Neuron (in vitro differentiated cells): ENCODE results near the gene MAML3.
A peak's percentile ranks its signal among the peaks of the same experiment; 100 is the strongest.

Experiments
- H2AFZ ChIP-seq: one replicate; pipeline ENCODE4 v1.6.1; 2013; ENCODE audit warnings: low read depth, mild to moderate bottlenecking, inconsistent platforms, low read length, moderate library complexity
- H3K27me3 ChIP-seq: one replicate; pipeline ENCODE4 v1.6.1; 2013; ENCODE audit warnings: low read length; ENCODE audit not compliant: insufficient read depth
- H3K36me3 ChIP-seq: one replicate; pipeline ENCODE4 v1.6.1; 2013; ENCODE audit warnings: low read length; ENCODE audit not compliant: insufficient read depth
- H3K4me1 ChIP-seq: one replicate; pipeline ENCODE4 v1.6.1; 2013; ENCODE audit warnings: low read length; ENCODE audit not compliant: insufficient read depth
- H3K4me3 ChIP-seq: 2 replicates; pipeline ENCODE4 v1.5.1; 2013; ENCODE audit warnings: mild to moderate bottlenecking, low read length, moderate library complexity
- H3K9me3 ChIP-seq: one replicate; pipeline ENCODE4 v1.6.1; 2013; ENCODE audit warnings: low read length

Gene MAML3

DNA sequence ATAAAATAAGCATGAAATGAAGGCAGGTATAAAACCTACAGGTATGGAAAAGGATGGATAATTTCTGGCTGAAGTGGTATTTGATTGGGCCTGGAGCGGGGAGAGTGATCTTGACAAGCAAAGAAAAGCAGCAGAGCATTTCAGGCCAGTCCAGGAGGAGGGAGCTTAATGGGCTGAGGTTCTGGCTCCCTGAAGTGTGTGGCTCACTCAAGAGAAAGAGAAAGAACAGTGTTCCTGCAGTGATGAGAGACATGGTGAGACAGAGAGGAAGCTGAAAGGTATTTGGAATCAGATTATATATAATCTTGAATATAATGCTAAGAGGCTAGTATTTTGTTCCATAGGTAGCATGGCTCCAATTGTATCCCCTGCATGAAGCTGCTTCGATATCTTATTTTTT lies 334.9 kb downstream of the MAML3 start:
- Histone ChIP-seq H3K36me3 (no peaks in the 10 kb centered on the region), H3K4me1 (peaks cover 46% of the 10 kb centered on the region), H2AFZ (no peak overlapping the region), H3K4me3 (no peak overlapping the region), H3K27me3 (no peaks in the 10 kb centered on the region), H3K9me3 (peaks cover 5% of the 10 kb centered on the region)

DNA sequence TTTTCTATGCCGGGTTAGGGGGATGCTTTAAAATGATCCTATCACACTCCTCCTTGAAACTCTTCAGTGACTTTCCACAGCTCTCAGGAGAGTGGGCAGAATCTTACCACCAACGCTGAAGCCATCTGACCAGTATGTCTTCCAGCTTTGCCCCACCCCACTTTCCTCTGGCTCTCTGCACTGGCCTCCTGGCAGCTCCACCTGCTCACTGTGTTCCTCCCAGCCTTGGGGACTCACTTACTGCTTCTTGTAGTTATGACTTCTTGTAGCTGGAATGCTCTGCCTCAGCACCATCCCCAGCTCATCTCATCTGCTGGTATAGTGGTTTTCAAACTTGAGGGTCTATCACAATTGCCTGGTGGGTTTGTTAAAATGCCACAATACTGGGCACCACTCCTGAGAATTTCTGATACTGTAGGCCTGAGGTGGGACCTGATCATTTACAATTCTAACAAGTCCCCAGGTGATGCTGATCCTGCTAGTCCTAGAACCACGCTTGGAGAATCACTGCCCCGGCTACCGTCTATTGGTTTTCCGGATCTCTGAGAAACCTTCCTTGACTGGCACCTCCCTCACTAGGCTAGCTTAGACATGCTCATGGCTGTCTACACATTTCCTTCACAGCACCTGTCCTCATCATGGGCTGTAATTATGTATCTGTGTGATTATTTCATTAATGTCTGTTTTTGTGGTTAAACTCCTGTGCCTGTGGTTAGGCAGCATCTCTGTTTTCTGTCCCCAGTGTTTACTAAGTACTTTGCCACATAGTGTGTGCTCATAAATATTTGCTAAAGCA lies 336.1 kb downstream of the MAML3 start:
- H3K4me3 ChIP-seq, result no peak overlapping the region
- peaks cover 43% of the 10 kb centered on the region for H3K4me1 ChIP-seq
- H3K9me3 ChIP-seq, result peaks cover 5% of the 10 kb centered on the region
- H3K27me3 ChIP-seq, result no peaks in the 10 kb centered on the region
- no peaks in the 10 kb centered on the region for H3K36me3 ChIP-seq
- no peak overlapping the region for H2AFZ ChIP-seq

DNA sequence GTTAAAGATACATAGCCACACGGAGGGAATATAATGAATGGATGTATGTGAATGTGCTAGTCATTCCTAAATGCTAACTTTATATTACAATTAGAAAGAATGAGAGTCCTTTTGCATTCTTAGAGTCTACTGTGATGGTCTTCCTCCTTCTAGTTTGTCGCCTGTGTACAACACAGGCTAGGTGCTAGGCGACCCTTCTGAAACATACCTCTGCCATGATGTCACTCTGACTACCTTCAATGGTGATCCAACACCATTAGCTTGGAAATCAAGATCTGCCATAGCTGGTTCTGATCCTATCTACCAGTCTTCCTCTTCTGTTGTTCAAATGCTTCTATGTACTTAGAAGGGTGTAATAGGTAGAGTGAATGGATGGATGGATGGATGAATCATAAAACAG lies 337.1 kb downstream of the MAML3 start:
- Histone ChIP-seq H3K36me3 (no peaks in the 10 kb centered on the region), H3K4me1 (peaks cover 37% of the 10 kb centered on the region), H3K9me3 (peaks cover 5% of the 10 kb centered on the region), H3K27me3 (no peaks in the 10 kb centered on the region), H3K4me3 (no peak overlapping the region), H2AFZ (no peak overlapping the region)

DNA sequence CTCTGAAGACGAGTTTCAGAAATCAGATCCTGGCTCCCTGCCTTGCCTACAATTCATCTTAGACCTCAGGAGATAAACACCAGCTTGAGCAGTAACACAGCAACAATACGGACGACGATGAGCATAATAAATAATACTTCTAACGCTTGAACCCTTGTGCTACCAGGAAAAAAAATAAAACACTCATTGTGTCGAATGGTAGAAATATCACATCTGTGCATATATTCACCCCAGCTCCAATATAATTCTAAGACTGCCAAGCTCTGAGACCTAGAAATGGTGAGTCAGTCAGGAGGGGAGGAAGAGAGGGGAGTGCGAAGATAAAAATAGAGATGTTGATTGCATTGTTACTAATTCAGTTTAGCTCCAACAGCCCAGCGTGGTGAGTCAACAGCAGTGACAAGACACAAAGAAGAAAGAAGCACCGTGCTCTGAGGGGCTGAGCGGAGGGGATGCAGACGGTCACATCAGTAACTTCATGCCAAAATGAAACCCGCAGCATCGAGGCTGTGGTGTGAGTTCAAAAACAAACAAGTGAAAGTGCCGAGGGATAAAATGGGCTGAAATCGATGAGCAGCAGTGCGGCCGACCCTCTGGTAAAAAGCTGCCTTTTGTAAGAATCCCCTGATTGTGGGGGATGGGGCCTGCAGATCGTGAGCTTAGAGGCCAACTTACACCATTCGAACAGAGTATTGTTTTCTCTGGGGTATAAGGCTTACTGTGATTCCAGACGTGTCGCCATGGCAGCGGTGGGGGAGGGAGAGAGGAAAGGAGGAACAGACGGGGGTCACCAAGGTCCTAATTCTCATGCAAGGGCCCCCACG lies 338.0 kb downstream of the MAML3 start:
- peak overlapping the region; percentile 48 for H3K4me3 ChIP-seq
- no peaks in the 10 kb centered on the region for H3K9me3 ChIP-seq
- H3K4me1 ChIP-seq, result peaks cover 37% of the 10 kb centered on the region
- H3K36me3 ChIP-seq, result no peaks in the 10 kb centered on the region
- no peaks in the 10 kb centered on the region for H3K27me3 ChIP-seq
- no peak overlapping the region for H2AFZ ChIP-seq

DNA sequence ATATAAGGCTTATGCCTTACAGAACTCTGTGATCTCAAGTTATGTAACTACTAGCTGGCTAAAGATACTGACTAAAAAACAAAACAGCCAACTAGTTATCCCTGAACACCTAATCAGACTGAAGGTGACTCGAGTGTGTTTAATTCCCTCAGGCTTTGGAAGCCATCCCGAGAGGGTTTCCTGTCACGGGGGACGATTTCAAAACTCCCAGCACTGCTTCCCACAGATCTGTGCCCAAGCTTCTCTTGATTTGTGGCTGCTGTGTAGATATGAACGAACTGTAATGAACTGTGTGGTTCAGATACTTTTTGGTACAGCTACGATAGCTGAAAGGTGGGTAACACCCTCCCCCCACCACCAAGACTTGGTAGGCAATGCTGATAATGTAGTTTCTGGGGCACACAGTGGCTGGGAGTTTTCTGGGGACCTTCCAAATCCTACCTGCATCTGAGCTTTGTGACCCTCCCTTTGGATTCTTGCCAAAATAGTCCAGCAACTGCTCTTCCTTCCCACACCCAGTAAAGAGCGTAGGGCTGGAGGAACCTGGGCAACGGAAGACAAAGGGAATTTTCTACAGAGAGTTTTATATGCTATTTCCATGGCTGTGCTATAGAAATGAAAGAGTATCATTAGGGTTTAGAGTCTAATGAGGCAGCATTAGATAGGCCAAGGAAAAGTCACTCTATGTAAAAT lies 339.5 kb downstream of the MAML3 start:
- Histone ChIP-seq H3K36me3 (no peaks in the 10 kb centered on the region), H2AFZ (no peak overlapping the region)

DNA sequence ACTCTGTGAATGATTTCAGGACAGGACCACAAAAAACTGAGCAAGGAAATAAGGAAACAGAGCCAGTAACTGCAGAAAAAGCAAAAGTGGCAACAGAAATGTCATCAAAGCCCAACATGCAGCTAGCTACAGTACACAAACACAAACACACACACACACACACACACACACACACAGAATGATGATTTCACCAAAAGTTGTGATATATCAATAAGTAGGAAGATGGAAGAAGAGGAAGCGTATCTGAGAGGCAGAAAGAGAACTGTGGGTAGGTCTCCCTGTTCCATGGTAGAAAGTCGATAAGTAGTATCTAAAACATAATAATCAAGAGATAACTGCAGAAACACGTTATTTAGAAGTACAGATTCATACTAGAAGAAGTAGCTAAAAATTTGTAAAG lies 340.1 kb downstream of the MAML3 start:
- H3K4me1 ChIP-seq, result peaks cover 47% of the 10 kb centered on the region
- no peaks in the 10 kb centered on the region for H3K27me3 ChIP-seq
- H2AFZ ChIP-seq, result no peak overlapping the region
- peaks cover 4% of the 10 kb centered on the region for H3K9me3 ChIP-seq
- no peaks in the 10 kb centered on the region for H3K36me3 ChIP-seq
- H3K4me3 ChIP-seq, result no peak overlapping the region

More for the DNA sequence above, 339.5 kb downstream of the MAML3 start:
- H3K4me3 ChIP-seq, result no peak overlapping the region
- peaks cover 4% of the 10 kb centered on the region for H3K9me3 ChIP-seq
- peaks cover 41% of the 10 kb centered on the region for H3K4me1 ChIP-seq
- H3K27me3 ChIP-seq, result no peaks in the 10 kb centered on the region

DNA sequence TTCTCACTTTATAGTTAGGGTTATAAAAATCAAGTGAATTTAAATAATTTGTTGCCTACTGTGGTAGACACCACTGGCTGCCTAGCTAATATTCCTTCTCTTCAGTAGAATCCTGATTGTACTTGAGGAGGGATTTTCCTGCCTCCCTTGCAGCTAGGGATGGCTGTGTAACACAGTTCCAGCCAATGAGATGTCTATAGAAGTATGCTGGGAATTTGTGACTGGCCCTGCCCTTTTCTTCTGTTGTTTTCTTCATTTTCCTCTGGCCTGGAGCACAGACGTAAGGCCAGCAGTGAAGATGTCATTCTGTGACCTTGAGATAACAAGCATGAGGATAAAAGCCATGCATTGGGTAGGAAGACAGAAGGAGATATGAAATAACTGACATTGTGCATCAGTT lies 343.3 kb downstream of the MAML3 start:
- no peak overlapping the region for H2AFZ ChIP-seq
- H3K36me3 ChIP-seq, result no peaks in the 10 kb centered on the region
- H3K4me1 ChIP-seq, result peaks cover 41% of the 10 kb centered on the region
- H3K27me3 ChIP-seq, result no peaks in the 10 kb centered on the region
- no peak overlapping the region for H3K4me3 ChIP-seq
- H3K9me3 ChIP-seq, result peaks cover 4% of the 10 kb centered on the region

DNA sequence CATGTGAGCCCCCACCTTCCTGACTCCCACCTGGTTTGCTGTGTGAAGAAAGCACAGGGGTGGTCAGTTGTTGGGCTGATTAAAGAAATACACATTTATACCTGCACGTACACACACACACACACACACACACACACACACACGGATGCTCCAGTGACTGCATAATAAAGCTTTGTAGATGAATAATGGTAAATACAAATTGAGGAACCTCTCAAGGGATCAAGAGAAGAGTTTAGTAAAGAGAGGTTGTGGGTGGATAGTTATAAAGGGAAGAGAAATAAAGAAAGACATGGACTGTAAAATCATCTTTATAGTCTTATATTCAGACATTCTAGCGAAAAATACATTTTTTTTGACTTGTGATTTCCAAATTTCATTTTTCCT lies 344.2 kb downstream of the MAML3 start:
- Histone ChIP-seq H2AFZ (no peak overlapping the region), H3K4me3 (no peak overlapping the region), H3K4me1 (peaks cover 31% of the 10 kb centered on the region), H3K27me3 (no peaks in the 10 kb centered on the region), H3K36me3 (no peaks in the 10 kb centered on the region), H3K9me3 (peaks cover 4% of the 10 kb centered on the region)

DNA sequence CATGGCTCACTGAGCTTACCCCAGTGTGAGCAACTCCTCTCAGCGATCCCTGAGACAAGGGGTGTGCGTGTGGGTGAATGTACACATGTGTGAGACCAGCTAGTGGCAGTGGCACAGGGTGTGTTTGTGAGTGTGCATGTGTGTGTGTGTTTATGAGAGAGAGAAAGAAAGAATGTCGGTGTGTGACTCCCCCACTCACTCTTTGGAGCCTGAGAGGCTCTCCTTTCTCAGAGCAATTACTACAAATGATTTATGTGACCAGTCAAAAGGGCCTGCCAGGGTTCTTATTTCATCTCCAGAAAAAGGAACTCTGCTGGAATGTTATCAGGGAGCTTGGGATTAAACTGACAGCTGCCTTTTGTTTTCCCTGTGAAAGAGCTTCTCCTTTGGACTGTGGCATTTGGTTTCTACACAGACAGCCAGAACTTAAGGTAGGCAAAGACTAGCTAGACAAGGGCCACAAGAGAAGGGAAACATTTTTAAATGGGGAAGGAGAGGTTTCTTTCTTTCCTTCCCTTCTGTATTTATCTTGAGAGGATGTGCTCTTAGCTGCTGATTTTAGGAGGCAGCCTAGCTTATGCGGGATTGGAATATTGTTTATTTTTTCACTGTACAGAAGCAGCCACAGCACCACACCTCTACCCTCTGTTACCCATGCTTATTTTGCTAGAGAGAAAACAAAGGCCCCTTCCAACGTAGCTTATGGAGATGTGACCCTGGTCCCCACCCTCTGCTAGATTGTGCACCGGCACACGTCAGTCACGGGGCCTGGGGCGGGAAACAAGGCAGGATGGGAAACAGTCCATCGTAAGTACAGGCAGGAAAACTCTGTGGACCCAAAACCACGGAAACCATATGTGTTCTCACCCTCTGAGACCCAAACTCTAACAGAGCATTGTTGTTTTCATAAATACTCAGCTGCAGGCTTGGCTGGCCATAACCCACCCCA lies 344.9 kb downstream of the MAML3 start:
- Histone ChIP-seq H3K9me3 (peaks cover 4% of the 10 kb centered on the region), H3K27me3 (no peaks in the 10 kb centered on the region), H3K4me1 (peaks cover 25% of the 10 kb centered on the region), H3K4me3 (no peak overlapping the region), H2AFZ (no peak overlapping the region), H3K36me3 (no peaks in the 10 kb centered on the region)

DNA sequence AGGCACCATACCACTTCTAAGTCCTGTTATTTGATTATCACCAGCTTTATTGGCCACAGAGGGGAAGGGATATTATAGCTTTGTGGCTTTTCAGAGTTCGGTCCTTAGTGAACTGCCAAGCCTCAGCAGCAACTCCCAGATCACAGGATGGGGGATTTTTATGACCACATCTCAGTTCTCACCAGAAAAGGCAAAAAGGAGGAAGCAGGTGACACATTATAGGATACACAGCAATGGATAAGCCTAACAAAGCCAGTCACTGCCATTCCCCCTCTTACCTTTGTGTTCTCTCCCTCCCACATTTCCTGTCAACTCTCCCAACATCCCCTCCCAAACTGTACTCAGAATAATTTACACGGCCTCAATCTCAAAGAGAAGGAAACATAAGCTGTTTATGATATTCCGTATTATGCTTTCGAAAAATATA lies 345.6 kb downstream of the MAML3 start:
- no peak overlapping the region for H3K4me3 ChIP-seq
- no peaks in the 10 kb centered on the region for H3K36me3 ChIP-seq
- H3K9me3 ChIP-seq, result peaks cover 4% of the 10 kb centered on the region
- no peak overlapping the region for H2AFZ ChIP-seq
- peaks cover 22% of the 10 kb centered on the region for H3K4me1 ChIP-seq
- H3K27me3 ChIP-seq, result no peaks in the 10 kb centered on the region

DNA sequence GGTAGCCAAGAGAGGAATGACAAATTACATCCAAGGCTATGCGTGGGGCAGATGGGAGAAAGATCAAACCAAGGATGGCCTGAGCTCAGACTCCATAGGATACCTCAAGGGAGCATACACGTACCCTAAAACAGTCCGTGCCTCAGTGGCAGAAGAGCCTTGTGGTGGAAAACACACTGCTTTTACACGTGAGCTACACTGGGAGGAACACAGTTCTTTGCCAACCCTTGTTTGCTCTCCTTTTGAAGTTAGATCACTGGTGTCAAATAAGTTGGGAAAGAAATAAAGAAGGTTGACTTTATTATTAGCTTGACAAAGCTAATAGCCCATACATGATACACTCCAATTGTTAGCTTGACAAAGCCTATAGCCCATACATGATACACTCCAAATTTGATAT lies 346.5 kb downstream of the MAML3 start:
- Histone ChIP-seq H3K4me1 (peaks cover 22% of the 10 kb centered on the region), H3K36me3 (no peaks in the 10 kb centered on the region), H3K27me3 (no peaks in the 10 kb centered on the region), H3K4me3 (no peak overlapping the region), H3K9me3 (peaks cover 4% of the 10 kb centered on the region), H2AFZ (no peak overlapping the region)

DNA sequence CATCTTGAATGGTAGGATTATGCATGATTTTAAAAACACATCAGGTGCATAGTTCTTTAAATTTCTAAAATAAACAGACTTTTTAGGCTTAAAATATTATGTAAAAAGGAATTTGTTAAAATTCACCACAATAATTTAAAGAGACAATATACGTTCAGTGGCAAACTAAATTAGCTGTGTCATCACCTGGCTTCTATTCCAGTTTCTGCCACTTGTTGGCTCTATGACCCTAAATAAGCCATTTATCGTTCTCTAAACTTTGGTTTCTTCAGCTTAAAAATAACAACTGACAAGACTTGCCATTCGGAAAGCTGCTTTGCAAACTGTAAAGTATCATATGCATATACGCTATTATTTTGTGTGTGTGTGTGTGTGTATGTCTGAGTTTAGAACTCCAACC lies 347.1 kb downstream of the MAML3 start:
- Histone ChIP-seq H3K9me3 (peaks cover 4% of the 10 kb centered on the region), H3K27me3 (no peaks in the 10 kb centered on the region), H2AFZ (no peak overlapping the region), H3K36me3 (no peaks in the 10 kb centered on the region), H3K4me3 (no peak overlapping the region), H3K4me1 (peaks cover 22% of the 10 kb centered on the region)
